NB4 (cell line): Measurements from ENCODE around the gene RPL18.
"Not testable (repeated sequence)": the region's sequence is repeated elsewhere in the genome, so short reads cannot be mapped to it uniquely, and the experiment has no call there.

Source experiments
- TF ChIP-seq, protein P1 (sequence below): IDR thresholded peaks from one replicate; pipeline ENCODE4 v1.5.1; 2012; ENCODE audit warnings: low read depth, low read length
- TF ChIP-seq, protein P2 (sequence below): IDR thresholded peaks from 2 replicates; pipeline ENCODE4 v1.6.1; 2011; ENCODE audit warnings: low read depth, low read length

- TF ChIP-seq, protein P1, sequence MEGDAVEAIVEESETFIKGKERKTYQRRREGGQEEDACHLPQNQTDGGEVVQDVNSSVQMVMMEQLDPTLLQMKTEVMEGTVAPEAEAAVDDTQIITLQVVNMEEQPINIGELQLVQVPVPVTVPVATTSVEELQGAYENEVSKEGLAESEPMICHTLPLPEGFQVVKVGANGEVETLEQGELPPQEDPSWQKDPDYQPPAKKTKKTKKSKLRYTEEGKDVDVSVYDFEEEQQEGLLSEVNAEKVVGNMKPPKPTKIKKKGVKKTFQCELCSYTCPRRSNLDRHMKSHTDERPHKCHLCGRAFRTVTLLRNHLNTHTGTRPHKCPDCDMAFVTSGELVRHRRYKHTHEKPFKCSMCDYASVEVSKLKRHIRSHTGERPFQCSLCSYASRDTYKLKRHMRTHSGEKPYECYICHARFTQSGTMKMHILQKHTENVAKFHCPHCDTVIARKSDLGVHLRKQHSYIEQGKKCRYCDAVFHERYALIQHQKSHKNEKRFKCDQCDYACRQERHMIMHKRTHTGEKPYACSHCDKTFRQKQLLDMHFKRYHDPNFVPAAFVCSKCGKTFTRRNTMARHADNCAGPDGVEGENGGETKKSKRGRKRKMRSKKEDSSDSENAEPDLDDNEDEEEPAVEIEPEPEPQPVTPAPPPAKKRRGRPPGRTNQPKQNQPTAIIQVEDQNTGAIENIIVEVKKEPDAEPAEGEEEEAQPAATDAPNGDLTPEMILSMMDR, result not testable (repeated sequence)
- TF ChIP-seq, protein P2, sequence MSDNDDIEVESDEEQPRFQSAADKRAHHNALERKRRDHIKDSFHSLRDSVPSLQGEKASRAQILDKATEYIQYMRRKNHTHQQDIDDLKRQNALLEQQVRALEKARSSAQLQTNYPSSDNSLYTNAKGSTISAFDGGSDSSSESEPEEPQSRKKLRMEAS, result not testable (repeated sequence)
Measured at GRCh38 chr19:48632286-48632685, 13.3 kb upstream of the RPL18 start.
